Ishikawa (cell line): ENCODE data around the gene RBKS.

Source experiments
- CEBPB ChIP-seq: IDR thresholded peaks from 2 replicates; pipeline ENCODE4 v1.6.1; 2012
- CREB1 ChIP-seq: IDR thresholded peaks from 2 replicates; pipeline ENCODE4 v1.6.1; 2012; ENCODE audit warnings: low read depth
- EGR1 ChIP-seq: IDR thresholded peaks from 2 replicates; pipeline ENCODE4 v1.6.1; 2012
- EP300 ChIP-seq: IDR thresholded peaks from 2 replicates; pipeline ENCODE4 v1.6.1; 2012; ENCODE audit warnings: borderline replicate concordance
- FOXM1 ChIP-seq: IDR thresholded peaks from 2 replicates; pipeline ENCODE4 v1.6.1; 2012; ENCODE audit warnings: low read depth, borderline replicate concordance
- MAX ChIP-seq: IDR thresholded peaks from 2 replicates; pipeline ENCODE4 v1.6.1; 2012
- NFIC ChIP-seq: IDR thresholded peaks from 2 replicates; pipeline ENCODE4 v1.6.1; 2012
- RAD21 ChIP-seq: IDR thresholded peaks from 2 replicates; pipeline ENCODE4 v1.6.1; 2012; ENCODE audit warnings: low read depth
- REST ChIP-seq: IDR thresholded peaks from 2 replicates; pipeline ENCODE4 v1.6.1; 2012; ENCODE audit warnings: low read depth, mild to moderate bottlenecking
- TAF1 ChIP-seq: IDR thresholded peaks from 2 replicates; pipeline ENCODE4 v1.6.1; 2012; ENCODE audit warnings: low read depth, mild to moderate bottlenecking
- TCF12 ChIP-seq: IDR thresholded peaks from 2 replicates; pipeline ENCODE4 v1.6.1; 2012; ENCODE audit warnings: low read depth
- TEAD4 ChIP-seq: IDR thresholded peaks from 2 replicates; pipeline ENCODE4 v1.6.1; 2012
- USF1 ChIP-seq: IDR thresholded peaks from 2 replicates; pipeline ENCODE4 v1.6.1; 2012
- YY1 ChIP-seq: IDR thresholded peaks from 2 replicates; pipeline ENCODE4 v1.6.1; 2012; ENCODE audit warnings: low read depth
- ZBTB7A ChIP-seq: IDR thresholded peaks from 2 replicates; pipeline ENCODE4 v1.6.1; 2012; ENCODE audit warnings: low read depth

RBKS gene

GRCh38 chr2:27839022-27839618 is 51.1 kb downstream of the RBKS start:
- TF ChIP-seq REST (no peak), EP300 (no peak), RAD21 (no peak), CEBPB (no peak), NFIC (no peak), TCF12 (no peak), TEAD4 (no peak), FOXM1 (no peak), ZBTB7A (no peak)

- TF ChIP-seq YY1 = no peak
- TF ChIP-seq EP300 = no peak
- no peak for TF ChIP-seq NFIC
- TF ChIP-seq ZBTB7A = no peak
- TF ChIP-seq CEBPB = no peak
- no peak for TF ChIP-seq EGR1
- no peak for TF ChIP-seq FOXM1
- no peak for TF ChIP-seq TCF12
- no peak for TF ChIP-seq MAX
- TF ChIP-seq REST = no peak
- no peak for TF ChIP-seq RAD21
- TF ChIP-seq TAF1 = no peak
- no peak for TF ChIP-seq TEAD4
- no peak for TF ChIP-seq USF1
- no peak for TF ChIP-seq CREB1
Measured at GRCh38 chr2:27838502-27838901, 51.7 kb downstream of the RBKS start.

GRCh38 chr2:27833931-27834330 is 56.3 kb downstream of the RBKS start:
- TF ChIP-seq TEAD4 = no peak
- no peak for TF ChIP-seq TCF12

GRCh38 chr2:27832396-27832795 is 57.8 kb downstream of the RBKS start:
- TF ChIP-seq YY1 (no peak), CREB1 (no peak), USF1 (no peak), TAF1 (no peak), NFIC (no peak), TEAD4 (no peak), CEBPB (no peak), ZBTB7A (no peak), REST (no peak)

- no peak for TF ChIP-seq FOXM1
- TF ChIP-seq RAD21 = no peak
- TF ChIP-seq REST = no peak
- TF ChIP-seq TEAD4 = no peak
- TF ChIP-seq EP300 = no peak
- no peak for TF ChIP-seq CREB1
- no peak for TF ChIP-seq YY1
- TF ChIP-seq TAF1 = no peak
- TF ChIP-seq EGR1 = no peak
- TF ChIP-seq ZBTB7A = no peak
- no peak for TF ChIP-seq NFIC
- no peak for TF ChIP-seq CEBPB
- TF ChIP-seq MAX = no peak
- TF ChIP-seq TCF12 = no peak
- no peak for TF ChIP-seq USF1
Measured at GRCh38 chr2:27831279-27832050, 58.7 kb downstream of the RBKS start.
